SK-N-SH treated with all-trans-retinoic acid at 6 μM for 48 hours (cell line): Measurements from ENCODE around the gene CDC42SE2.
"Not testable (repeated sequence)": the region's sequence is repeated elsewhere in the genome, so short reads cannot be mapped to it uniquely, and the experiment has no call there.

ENCODE experiments used
- ATAC-seq: fragments of 200-7000 bp; cut with Tn5 transposase; 3 replicates; pipeline ENCODE4 v1.9.1; 2020; ENCODE audit warnings: mild to moderate bottlenecking, moderate library complexity
- ARNTL ChIP-seq: fragments of 450-650 bp; formaldehyde crosslinking; IDR thresholded peaks from 2 replicates; pipeline ENCODE4 v1.5.0; 2020; ENCODE audit warnings: low read depth, mild to moderate bottlenecking, moderate library complexity, borderline replicate concordance
- BACH2 ChIP-seq: fragments of 250-450 bp; sonication (Bioruptor Pico); IDR thresholded peaks from 2 replicates; pipeline ENCODE4 v1.9.0; 2021; ENCODE audit warnings: mild to moderate bottlenecking, borderline replicate concordance
- CSDC2 ChIP-seq: fragments of 250-450 bp; sonication (Bioruptor Pico); IDR thresholded peaks from 2 replicates; pipeline ENCODE4 v1.5.0; 2020; ENCODE audit warnings: mild to moderate bottlenecking, moderate library complexity
- ESRRG ChIP-seq: fragments of 250-450 bp; sonication (Bioruptor Pico); IDR thresholded peaks from 2 replicates; pipeline ENCODE4 v1.6.1; 2021; ENCODE audit warnings: mild to moderate bottlenecking
- GLIS3 ChIP-seq: fragments of 250-450 bp; sonication (Bioruptor Pico); IDR thresholded peaks from 2 replicates; pipeline ENCODE4 v1.5.0; 2020; ENCODE audit warnings: mild to moderate bottlenecking, moderate library complexity
- ISL1 ChIP-seq: fragments of 250-450 bp; sonication (Bioruptor Pico); IDR thresholded peaks from 2 replicates; pipeline ENCODE4 v2.1.2; 2022; ENCODE audit warnings: mild to moderate bottlenecking, moderate library complexity
- OSR1 ChIP-seq: fragments of 250-450 bp; sonication (Bioruptor Pico); IDR thresholded peaks from 2 replicates; pipeline ENCODE4 v1.8.0; 2022; ENCODE audit warnings: moderate library complexity, mild to moderate bottlenecking, inconsistent platforms
- POU6F1 ChIP-seq: fragments of 250-450 bp; sonication (Bioruptor Pico); IDR thresholded peaks from 2 replicates; pipeline ENCODE4 v1.8.0; 2021; ENCODE audit warnings: low read depth, mild to moderate bottlenecking, moderate library complexity, borderline replicate concordance
- PPARA ChIP-seq: fragments of 250-450 bp; sonication (Bioruptor Pico); IDR thresholded peaks from 2 replicates; pipeline ENCODE4 v1.5.0; 2020; ENCODE audit warnings: mild to moderate bottlenecking, borderline replicate concordance
- RARB ChIP-seq: fragments of 250-450 bp; sonication (Bioruptor Pico); IDR thresholded peaks from 2 replicates; pipeline ENCODE4 v1.8.0; 2021; ENCODE audit warnings: mild to moderate bottlenecking, moderate library complexity
- SNAI2 ChIP-seq: fragments of 250-450 bp; sonication (Bioruptor Pico); IDR thresholded peaks from 2 replicates; pipeline ENCODE4 v1.5.0; 2020; ENCODE audit warnings: mild to moderate bottlenecking, moderate library complexity
- TCF4 ChIP-seq: fragments of 250-450 bp; sonication (Bioruptor Pico); IDR thresholded peaks from 2 replicates; pipeline ENCODE4 v1.8.0; 2021; ENCODE audit warnings: mild to moderate bottlenecking, moderate library complexity, borderline replicate concordance
- TOX ChIP-seq: fragments of 250-450 bp; sonication (Bioruptor Pico); IDR thresholded peaks from 2 replicates; pipeline ENCODE4 v1.8.0; 2021; ENCODE audit warnings: mild to moderate bottlenecking, moderate library complexity, borderline replicate concordance
- TSHZ2 ChIP-seq: fragments of 250-450 bp; sonication (Bioruptor Pico); IDR thresholded peaks from 2 replicates; pipeline ENCODE4 v1.5.0; 2020; ENCODE audit warnings: mild to moderate bottlenecking, moderate library complexity
- ZC3H10 ChIP-seq: fragments of 250-450 bp; sonication (Bioruptor Pico); IDR thresholded peaks from 2 replicates; pipeline ENCODE4 v1.5.1; 2021; ENCODE audit warnings: mild to moderate bottlenecking, moderate library complexity
- ZFP3 ChIP-seq: fragments of 250-450 bp; sonication (Bioruptor Pico); IDR thresholded peaks from 2 replicates; pipeline ENCODE4 v1.5.0; 2020; ENCODE audit warnings: mild to moderate bottlenecking, moderate library complexity
- ZFP30 ChIP-seq: fragments of 450-650 bp; formaldehyde crosslinking; IDR thresholded peaks from 2 replicates; pipeline ENCODE4 v1.5.0; 2022; ENCODE audit warnings: mild to moderate bottlenecking, moderate library complexity
- ZNF565 ChIP-seq: fragments of 450-650 bp; formaldehyde crosslinking; conservative IDR thresholded peaks from 2 replicates; pipeline ENCODE4 v1.5.0; 2020; ENCODE audit warnings: low read depth, mild to moderate bottlenecking, moderate library complexity
- ZNF70 ChIP-seq: fragments of 450-650 bp; formaldehyde crosslinking; IDR thresholded peaks from 2 replicates; pipeline ENCODE4 v1.5.0; 2020; ENCODE audit warnings: mild to moderate bottlenecking, moderate library complexity
- ZNF8 ChIP-seq: fragments of 450-650 bp; formaldehyde crosslinking; IDR thresholded peaks from 2 replicates; pipeline ENCODE4 v1.5.0; 2020; ENCODE audit warnings: mild to moderate bottlenecking, moderate library complexity
- TF ChIP-seq, protein P1 (sequence below): fragments of 250-450 bp; sonication (Bioruptor Pico); IDR thresholded peaks from 2 replicates; pipeline ENCODE4 v1.5.1; 2020; ENCODE audit warnings: low read depth, mild to moderate bottlenecking, moderate library complexity
- TF ChIP-seq, protein P2 (sequence below): fragments of 250-450 bp; sonication (Bioruptor Pico); IDR thresholded peaks from 2 replicates; pipeline ENCODE4 v1.8.0; 2020; ENCODE audit warnings: mild to moderate bottlenecking, moderate library complexity, borderline replicate concordance
- TF ChIP-seq, protein P3 (sequence below): fragments of 250-450 bp; sonication (Bioruptor Pico); IDR thresholded peaks from 2 replicates; pipeline ENCODE4 v1.5.1; 2021; ENCODE audit warnings: mild to moderate bottlenecking, moderate library complexity

CDC42SE2 gene

DNA sequence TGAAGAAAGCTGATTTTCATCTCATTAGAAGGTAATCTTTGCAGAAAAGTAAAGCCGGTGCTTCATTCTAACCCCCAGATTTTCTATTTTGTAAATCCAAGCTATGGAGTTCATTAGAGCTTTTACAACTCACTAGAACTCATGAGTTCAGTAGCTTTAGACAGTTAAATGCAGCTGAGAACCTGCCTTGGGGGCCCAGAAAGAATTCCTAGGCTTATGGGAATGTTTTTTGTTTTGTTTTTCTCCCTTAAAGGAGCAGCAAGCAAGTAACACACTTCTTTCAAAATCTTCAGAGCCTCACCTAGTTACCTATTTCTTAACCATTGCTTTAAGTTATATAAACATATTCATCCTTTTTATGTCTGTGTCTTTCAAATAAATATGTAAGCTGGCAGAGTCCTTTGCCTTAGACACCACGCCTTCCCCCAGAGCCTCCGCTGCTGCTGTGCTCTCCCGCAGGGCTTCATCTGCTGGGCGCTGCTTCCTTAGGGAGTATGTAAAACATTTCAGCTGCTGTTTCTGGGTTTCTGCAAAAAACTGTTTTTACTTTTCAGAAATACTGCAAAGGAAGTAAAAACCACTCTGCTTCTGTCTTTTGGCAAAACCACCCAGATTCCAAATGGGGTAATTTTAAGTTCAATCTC, 132.9 kb downstream of the CDC42SE2 start:
- ATAC-seq: no peak
- TF ChIP-seq ISL1 (CRISPR knock-in tag): no peak
- TF ChIP-seq BACH2 (CRISPR knock-in tag): no peak
- no peak for TF ChIP-seq ZNF8 (CRISPR knock-in tag)
- no peak for TF ChIP-seq ZC3H10
- TF ChIP-seq ZNF70 (CRISPR knock-in tag): no peak
- no peak for TF ChIP-seq ZFP3 (CRISPR knock-in tag)
- TF ChIP-seq OSR1: no peak

GRCh38 chr5:131399007-131399406, 135.2 kb downstream of the CDC42SE2 start:
- not testable (repeated sequence) for ATAC-seq

DNA sequence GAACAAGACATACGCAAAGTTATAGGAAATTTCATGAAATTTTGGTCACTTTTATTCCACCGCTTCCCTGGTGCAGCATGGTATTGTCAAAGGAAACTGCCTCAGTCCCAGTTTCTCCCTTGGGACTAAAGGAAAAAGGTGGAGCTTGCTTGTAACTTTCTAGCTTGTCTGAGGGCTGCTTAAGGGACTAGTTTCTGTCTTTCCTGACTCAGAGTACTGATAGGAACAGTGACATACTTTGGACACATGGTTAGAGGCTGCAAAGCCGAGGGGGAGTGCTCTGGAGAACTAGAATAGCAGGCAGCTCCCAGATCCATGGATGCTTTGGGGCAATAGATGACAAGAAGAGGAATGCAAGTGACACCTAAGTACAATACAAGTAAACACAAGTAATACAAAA, 136.7 kb downstream of the CDC42SE2 start:
- no peak for ATAC-seq
- TF ChIP-seq RARB (CRISPR knock-in tag) (no peak), ARNTL (CRISPR knock-in tag) (no peak), ESRRG (CRISPR knock-in tag) (no peak), SNAI2 (no peak), PPARA (CRISPR knock-in tag) (no peak), TCF4 (CRISPR knock-in tag) (no peak), CSDC2 (CRISPR knock-in tag) (no peak), BACH2 (CRISPR knock-in tag) (no peak), OSR1 (no peak), ZNF565 (CRISPR knock-in tag) (no peak), ZNF70 (CRISPR knock-in tag) (no peak), TOX (CRISPR knock-in tag) (no peak), ZFP30 (CRISPR knock-in tag) (no peak), GLIS3 (no peak), ZFP3 (CRISPR knock-in tag) (no peak), ZNF8 (CRISPR knock-in tag) (no peak)
- TF ChIP-seq, protein P1, sequence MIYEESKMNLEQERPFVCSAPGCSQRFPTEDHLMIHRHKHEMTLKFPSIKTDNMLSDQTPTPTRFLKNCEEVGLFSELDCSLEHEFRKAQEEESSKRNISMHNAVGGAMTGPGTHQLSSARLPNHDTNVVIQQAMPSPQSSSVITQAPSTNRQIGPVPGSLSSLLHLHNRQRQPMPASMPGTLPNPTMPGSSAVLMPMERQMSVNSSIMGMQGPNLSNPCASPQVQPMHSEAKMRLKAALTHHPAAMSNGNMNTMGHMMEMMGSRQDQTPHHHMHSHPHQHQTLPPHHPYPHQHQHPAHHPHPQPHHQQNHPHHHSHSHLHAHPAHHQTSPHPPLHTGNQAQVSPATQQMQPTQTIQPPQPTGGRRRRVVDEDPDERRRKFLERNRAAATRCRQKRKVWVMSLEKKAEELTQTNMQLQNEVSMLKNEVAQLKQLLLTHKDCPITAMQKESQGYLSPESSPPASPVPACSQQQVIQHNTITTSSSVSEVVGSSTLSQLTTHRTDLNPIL (CRISPR knock-in tag): no peak
- TF ChIP-seq, protein P2, sequence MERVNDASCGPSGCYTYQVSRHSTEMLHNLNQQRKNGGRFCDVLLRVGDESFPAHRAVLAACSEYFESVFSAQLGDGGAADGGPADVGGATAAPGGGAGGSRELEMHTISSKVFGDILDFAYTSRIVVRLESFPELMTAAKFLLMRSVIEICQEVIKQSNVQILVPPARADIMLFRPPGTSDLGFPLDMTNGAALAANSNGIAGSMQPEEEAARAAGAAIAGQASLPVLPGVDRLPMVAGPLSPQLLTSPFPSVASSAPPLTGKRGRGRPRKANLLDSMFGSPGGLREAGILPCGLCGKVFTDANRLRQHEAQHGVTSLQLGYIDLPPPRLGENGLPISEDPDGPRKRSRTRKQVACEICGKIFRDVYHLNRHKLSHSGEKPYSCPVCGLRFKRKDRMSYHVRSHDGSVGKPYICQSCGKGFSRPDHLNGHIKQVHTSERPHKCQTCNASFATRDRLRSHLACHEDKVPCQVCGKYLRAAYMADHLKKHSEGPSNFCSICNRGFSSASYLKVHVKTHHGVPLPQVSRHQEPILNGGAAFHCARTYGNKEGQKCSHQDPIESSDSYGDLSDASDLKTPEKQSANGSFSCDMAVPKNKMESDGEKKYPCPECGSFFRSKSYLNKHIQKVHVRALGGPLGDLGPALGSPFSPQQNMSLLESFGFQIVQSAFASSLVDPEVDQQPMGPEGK: no peak
- TF ChIP-seq, protein P3, sequence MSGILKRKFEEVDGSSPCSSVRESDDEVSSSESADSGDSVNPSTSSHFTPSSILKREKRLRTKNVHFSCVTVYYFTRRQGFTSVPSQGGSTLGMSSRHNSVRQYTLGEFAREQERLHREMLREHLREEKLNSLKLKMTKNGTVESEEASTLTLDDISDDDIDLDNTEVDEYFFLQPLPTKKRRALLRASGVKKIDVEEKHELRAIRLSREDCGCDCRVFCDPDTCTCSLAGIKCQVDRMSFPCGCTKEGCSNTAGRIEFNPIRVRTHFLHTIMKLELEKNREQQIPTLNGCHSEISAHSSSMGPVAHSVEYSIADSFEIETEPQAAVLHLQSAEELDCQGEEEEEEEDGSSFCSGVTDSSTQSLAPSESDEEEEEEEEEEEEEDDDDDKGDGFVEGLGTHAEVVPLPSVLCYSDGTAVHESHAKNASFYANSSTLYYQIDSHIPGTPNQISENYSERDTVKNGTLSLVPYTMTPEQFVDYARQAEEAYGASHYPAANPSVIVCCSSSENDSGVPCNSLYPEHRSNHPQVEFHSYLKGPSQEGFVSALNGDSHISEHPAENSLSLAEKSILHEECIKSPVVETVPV (CRISPR knock-in tag): no peak

GRCh38 chr5:131405674-131406073, 141.8 kb downstream of the CDC42SE2 start:
- no peak for ATAC-seq
- no peak for TF ChIP-seq TOX (CRISPR knock-in tag)
- no peak for TF ChIP-seq SNAI2
- TF ChIP-seq TCF4 (CRISPR knock-in tag): no peak
- no peak for TF ChIP-seq OSR1
- TF ChIP-seq POU6F1 (CRISPR knock-in tag): no peak
- no peak for TF ChIP-seq ZNF565 (CRISPR knock-in tag)
- TF ChIP-seq, protein P1 (CRISPR knock-in tag): no peak
- TF ChIP-seq PPARA (CRISPR knock-in tag): no peak
- TF ChIP-seq ZFP3 (CRISPR knock-in tag): no peak
- TF ChIP-seq RARB (CRISPR knock-in tag): no peak
- TF ChIP-seq TSHZ2 (CRISPR knock-in tag): no peak
- TF ChIP-seq GLIS3: no peak
- TF ChIP-seq ESRRG (CRISPR knock-in tag): no peak
- TF ChIP-seq, protein P2: no peak
- TF ChIP-seq ZC3H10: no peak
